GM19372 (cell line): Measurements from ENCODE around the gene FLNB.
"Not testable (repeated sequence)": the region's sequence is repeated elsewhere in the genome, so short reads cannot be mapped to it uniquely, and the experiment has no call there.

Experiments
- ATAC-seq: cut with Tn5 transposase; IDR thresholded peaks from one replicate; pipeline ENCODE4 v1.9.1; 2021; ENCODE audit warnings: mild to moderate bottlenecking, low read depth, moderate library complexity; ENCODE audit not compliant: unreplicated experiment

FLNB gene

GRCh38 chr3:58051196-58051595 is 43.0 kb downstream of the FLNB start:
- ATAC-seq: no peak

- not testable (repeated sequence) for ATAC-seq
Observed at GRCh38 chr3:58051658-58052261, 43.5 kb downstream of the FLNB start.

GRCh38 chr3:58052373-58053273 is 44.4 kb downstream of the FLNB start:
- no peak for ATAC-seq

- ATAC-seq: no peak
Observed at GRCh38 chr3:58054652-58055051, 46.4 kb downstream of the FLNB start.

- ATAC-seq: no peak
Observed at GRCh38 chr3:58055314-58055713, 47.1 kb downstream of the FLNB start.

GRCh38 chr3:58055891-58056290 is 47.7 kb downstream of the FLNB start:
- ATAC-seq: not testable (repeated sequence)

- ATAC-seq: no peak
Observed at GRCh38 chr3:58058361-58059263, 50.4 kb downstream of the FLNB start.

- no peak for ATAC-seq
Observed at GRCh38 chr3:58059349-58060321, 51.4 kb downstream of the FLNB start.

- ATAC-seq: no peak
Observed at GRCh38 chr3:58062472-58062871, 54.2 kb downstream of the FLNB start.

GRCh38 chr3:58063022-58063815 is 55.0 kb downstream of the FLNB start:
- no peak for ATAC-seq

GRCh38 chr3:58064923-58065638 is 56.9 kb downstream of the FLNB start:
- ATAC-seq: no peak

- no peak for ATAC-seq
Observed at GRCh38 chr3:58065700-58066167, 57.5 kb downstream of the FLNB start.

GRCh38 chr3:58066842-58067241 is 58.6 kb downstream of the FLNB start:
- no peak for ATAC-seq

GRCh38 chr3:58068122-58068809 is 60.0 kb downstream of the FLNB start:
- no peak for ATAC-seq

GRCh38 chr3:58071480-58071971 is 63.3 kb downstream of the FLNB start:
- ATAC-seq: no peak

GRCh38 chr3:58072052-58072762 is 64.0 kb downstream of the FLNB start:
- no peak for ATAC-seq

- ATAC-seq: no peak
Observed at GRCh38 chr3:58072763-58073130, 64.5 kb downstream of the FLNB start.
